ENCODE data around the gene NR1I2.

NR1I2 gene

DNA sequence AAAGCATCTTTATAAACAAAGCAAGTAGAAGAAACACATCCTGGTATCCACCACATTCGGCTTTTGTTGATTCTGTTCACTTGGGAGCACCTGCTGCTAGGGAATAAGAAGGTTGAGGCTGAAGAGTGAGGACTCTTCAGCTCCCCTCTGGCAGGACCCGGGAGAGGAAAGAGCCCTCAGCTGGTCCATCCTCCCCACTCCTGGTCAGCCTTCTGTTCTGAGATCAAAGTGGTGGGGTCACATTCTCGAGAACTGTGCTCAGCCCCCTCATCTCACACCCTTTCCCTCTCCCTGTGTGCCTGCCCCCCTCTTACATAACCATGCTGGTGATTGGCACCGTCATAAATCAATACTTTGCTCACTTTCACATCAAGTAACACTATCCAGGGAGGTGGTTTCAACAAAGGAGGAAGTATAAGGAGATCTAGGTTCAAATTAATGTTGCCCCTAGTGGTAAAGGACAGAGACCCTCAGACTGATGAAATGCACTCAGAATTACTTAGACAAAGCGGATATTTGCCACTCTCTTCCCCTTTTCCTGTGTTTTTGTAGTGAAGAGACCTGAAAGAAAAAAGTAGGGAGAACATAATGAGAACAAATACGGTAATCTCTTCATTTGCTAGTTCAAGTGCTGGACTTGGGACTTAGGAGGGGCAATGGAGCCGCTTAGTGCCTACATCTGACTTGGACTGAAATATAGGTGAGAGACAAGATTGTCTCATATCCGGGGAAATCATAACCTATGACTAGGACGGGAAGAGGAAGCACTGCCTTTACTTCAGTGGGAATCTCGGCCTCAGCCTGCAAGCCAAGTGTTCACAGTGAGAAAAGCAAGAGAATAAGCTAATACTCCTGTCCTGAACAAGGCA is at the start of gene NR1I2:
Gene NR1I2, plus strand, starts transcription at position 772 of the 869 bp plus-strand sequence.
- no peak for ATAC-seq
- TF ChIP-seq TOX (CRISPR knock-in tag; IDR thresholded peaks at IDR 0.05; ENCODE audit: borderline replicate concordance) (no peak), ARNTL (CRISPR knock-in tag; IDR thresholded peaks at IDR 0.05; ENCODE audit: borderline replicate concordance, low read depth) (no peak), ESRRG (CRISPR knock-in tag; IDR thresholded peaks at IDR 0.05) (no peak), GLIS3 (CRISPR knock-in tag; IDR thresholded peaks at IDR 0.05) (no peak), CSDC2 (CRISPR knock-in tag; IDR thresholded peaks at IDR 0.05) (no peak), SNAI2 (CRISPR knock-in tag; IDR thresholded peaks at IDR 0.05) (no peak)
- TF ChIP-seq, protein P1, sequence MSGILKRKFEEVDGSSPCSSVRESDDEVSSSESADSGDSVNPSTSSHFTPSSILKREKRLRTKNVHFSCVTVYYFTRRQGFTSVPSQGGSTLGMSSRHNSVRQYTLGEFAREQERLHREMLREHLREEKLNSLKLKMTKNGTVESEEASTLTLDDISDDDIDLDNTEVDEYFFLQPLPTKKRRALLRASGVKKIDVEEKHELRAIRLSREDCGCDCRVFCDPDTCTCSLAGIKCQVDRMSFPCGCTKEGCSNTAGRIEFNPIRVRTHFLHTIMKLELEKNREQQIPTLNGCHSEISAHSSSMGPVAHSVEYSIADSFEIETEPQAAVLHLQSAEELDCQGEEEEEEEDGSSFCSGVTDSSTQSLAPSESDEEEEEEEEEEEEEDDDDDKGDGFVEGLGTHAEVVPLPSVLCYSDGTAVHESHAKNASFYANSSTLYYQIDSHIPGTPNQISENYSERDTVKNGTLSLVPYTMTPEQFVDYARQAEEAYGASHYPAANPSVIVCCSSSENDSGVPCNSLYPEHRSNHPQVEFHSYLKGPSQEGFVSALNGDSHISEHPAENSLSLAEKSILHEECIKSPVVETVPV (CRISPR knock-in tag; IDR thresholded peaks at IDR 0.05): no peak
- TF ChIP-seq, protein P2, sequence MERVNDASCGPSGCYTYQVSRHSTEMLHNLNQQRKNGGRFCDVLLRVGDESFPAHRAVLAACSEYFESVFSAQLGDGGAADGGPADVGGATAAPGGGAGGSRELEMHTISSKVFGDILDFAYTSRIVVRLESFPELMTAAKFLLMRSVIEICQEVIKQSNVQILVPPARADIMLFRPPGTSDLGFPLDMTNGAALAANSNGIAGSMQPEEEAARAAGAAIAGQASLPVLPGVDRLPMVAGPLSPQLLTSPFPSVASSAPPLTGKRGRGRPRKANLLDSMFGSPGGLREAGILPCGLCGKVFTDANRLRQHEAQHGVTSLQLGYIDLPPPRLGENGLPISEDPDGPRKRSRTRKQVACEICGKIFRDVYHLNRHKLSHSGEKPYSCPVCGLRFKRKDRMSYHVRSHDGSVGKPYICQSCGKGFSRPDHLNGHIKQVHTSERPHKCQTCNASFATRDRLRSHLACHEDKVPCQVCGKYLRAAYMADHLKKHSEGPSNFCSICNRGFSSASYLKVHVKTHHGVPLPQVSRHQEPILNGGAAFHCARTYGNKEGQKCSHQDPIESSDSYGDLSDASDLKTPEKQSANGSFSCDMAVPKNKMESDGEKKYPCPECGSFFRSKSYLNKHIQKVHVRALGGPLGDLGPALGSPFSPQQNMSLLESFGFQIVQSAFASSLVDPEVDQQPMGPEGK (CRISPR knock-in tag; IDR thresholded peaks at IDR 0.05; ENCODE audit: borderline replicate concordance): no peak

- no peak for TF ChIP-seq ZFP3 (CRISPR knock-in tag; IDR thresholded peaks at IDR 0.05)
- no peak for TF ChIP-seq SNAI2 (CRISPR knock-in tag; IDR thresholded peaks at IDR 0.05)
- TF ChIP-seq OSR1 (CRISPR knock-in tag; IDR thresholded peaks at IDR 0.05): no peak
- TF ChIP-seq ISL1 (CRISPR knock-in tag; IDR thresholded peaks at IDR 0.05): no peak
- TF ChIP-seq, protein P2 (CRISPR knock-in tag; IDR thresholded peaks at IDR 0.05; ENCODE audit: borderline replicate concordance): no peak
- no peak for TF ChIP-seq BACH2 (CRISPR knock-in tag; IDR thresholded peaks at IDR 0.05; ENCODE audit: borderline replicate concordance)
- TF ChIP-seq TCF4 (CRISPR knock-in tag; IDR thresholded peaks at IDR 0.05; ENCODE audit: borderline replicate concordance): no peak
- no peak for TF ChIP-seq RARB (CRISPR knock-in tag; IDR thresholded peaks at IDR 0.05)
- no peak for TF ChIP-seq TOX (CRISPR knock-in tag; IDR thresholded peaks at IDR 0.05; ENCODE audit: borderline replicate concordance)
- no peak for TF ChIP-seq PPARA (CRISPR knock-in tag; IDR thresholded peaks at IDR 0.05; ENCODE audit: borderline replicate concordance)
- no peak for TF ChIP-seq TSHZ2 (CRISPR knock-in tag; IDR thresholded peaks at IDR 0.05)
- TF ChIP-seq ZC3H10 (CRISPR knock-in tag; IDR thresholded peaks at IDR 0.05): no peak
- TF ChIP-seq, protein P3, sequence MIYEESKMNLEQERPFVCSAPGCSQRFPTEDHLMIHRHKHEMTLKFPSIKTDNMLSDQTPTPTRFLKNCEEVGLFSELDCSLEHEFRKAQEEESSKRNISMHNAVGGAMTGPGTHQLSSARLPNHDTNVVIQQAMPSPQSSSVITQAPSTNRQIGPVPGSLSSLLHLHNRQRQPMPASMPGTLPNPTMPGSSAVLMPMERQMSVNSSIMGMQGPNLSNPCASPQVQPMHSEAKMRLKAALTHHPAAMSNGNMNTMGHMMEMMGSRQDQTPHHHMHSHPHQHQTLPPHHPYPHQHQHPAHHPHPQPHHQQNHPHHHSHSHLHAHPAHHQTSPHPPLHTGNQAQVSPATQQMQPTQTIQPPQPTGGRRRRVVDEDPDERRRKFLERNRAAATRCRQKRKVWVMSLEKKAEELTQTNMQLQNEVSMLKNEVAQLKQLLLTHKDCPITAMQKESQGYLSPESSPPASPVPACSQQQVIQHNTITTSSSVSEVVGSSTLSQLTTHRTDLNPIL (CRISPR knock-in tag; IDR thresholded peaks at IDR 0.05; ENCODE audit: low read depth): no peak
- no peak for TF ChIP-seq ZNF70 (CRISPR knock-in tag; IDR thresholded peaks at IDR 0.05)
- TF ChIP-seq ARNTL (CRISPR knock-in tag; IDR thresholded peaks at IDR 0.05; ENCODE audit: borderline replicate concordance, low read depth): no peak
- TF ChIP-seq ZFP30 (CRISPR knock-in tag; IDR thresholded peaks at IDR 0.05): no peak
- TF ChIP-seq CSDC2 (CRISPR knock-in tag; IDR thresholded peaks at IDR 0.05): no peak
- TF ChIP-seq POU6F1 (CRISPR knock-in tag; IDR thresholded peaks at IDR 0.05; ENCODE audit: borderline replicate concordance, low read depth): no peak
- TF ChIP-seq ESRRG (CRISPR knock-in tag; IDR thresholded peaks at IDR 0.05): no peak
- no peak for ATAC-seq
These were observed 48.1 kb upstream of the NR1I2 start for GRCh38 chr3:119733812-119734211.

Measured in SK-N-SH treated with all-trans-retinoic acid at 6 μM for 48 hours (cell line).